ENCODE measurements around the gene KCND3.

The KCND3 gene

DNA sequence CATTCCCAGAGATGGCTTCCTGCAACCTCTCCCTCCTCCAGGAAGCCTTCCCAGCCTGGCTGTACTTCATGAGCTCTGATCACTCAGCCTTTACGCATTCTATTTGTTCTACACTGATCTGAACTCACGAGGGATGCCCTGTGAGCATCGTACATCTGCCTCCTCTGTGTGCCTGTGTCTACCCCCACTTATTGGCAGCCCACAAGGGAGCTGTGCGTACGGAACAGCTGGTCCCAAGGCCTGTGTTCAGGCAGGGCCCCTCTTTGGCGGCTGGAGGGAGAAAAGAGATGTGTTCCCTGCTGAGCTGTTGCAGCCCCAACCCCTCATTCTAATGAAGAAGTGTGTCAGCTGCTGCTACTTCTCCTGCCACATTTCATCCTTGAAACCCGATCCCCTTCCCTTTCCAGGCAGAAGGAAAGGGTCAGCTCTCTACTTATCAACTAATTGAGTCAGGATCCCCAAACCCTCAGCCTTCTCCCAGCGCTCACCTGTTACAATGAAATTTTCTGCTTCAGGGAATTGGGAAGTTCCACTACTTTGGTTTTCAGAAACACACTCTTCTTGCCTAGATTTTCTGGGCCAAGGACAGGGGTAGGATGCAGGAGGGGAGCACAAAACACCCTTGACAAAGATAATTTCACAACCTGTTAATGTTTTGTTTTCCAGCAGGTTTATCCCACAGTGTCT lies 253.5 kb downstream of the KCND3 start:
- TF ChIP-seq TAF1 (IDR thresholded peaks at IDR 0.05; ENCODE audit: borderline replicate concordance, insufficient read depth, low read length), result no peak

DNA sequence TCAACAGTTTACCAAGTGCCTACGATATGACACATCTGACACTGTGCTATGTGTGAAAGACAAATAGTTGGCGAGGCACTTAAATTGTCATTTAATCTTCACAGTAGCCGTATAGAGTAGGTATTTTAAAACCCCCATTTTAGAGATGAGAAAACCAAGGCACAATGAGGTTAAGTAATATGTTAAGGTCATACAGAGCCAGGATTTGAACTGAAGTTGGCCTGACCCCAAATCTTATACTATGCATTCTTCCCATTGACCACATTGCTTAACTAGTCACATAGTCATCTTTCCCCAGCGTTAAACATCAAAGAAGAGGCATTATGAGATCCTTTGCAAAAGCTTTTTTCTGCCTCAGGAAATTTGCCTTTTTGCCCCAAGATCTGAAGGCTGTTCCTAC lies 254.1 kb downstream of the KCND3 start:
- TF ChIP-seq SIN3A (IDR thresholded peaks at IDR 0.05; ENCODE audit: borderline replicate concordance, insufficient read depth, low read length), result no peak
- TF ChIP-seq, protein P1, sequence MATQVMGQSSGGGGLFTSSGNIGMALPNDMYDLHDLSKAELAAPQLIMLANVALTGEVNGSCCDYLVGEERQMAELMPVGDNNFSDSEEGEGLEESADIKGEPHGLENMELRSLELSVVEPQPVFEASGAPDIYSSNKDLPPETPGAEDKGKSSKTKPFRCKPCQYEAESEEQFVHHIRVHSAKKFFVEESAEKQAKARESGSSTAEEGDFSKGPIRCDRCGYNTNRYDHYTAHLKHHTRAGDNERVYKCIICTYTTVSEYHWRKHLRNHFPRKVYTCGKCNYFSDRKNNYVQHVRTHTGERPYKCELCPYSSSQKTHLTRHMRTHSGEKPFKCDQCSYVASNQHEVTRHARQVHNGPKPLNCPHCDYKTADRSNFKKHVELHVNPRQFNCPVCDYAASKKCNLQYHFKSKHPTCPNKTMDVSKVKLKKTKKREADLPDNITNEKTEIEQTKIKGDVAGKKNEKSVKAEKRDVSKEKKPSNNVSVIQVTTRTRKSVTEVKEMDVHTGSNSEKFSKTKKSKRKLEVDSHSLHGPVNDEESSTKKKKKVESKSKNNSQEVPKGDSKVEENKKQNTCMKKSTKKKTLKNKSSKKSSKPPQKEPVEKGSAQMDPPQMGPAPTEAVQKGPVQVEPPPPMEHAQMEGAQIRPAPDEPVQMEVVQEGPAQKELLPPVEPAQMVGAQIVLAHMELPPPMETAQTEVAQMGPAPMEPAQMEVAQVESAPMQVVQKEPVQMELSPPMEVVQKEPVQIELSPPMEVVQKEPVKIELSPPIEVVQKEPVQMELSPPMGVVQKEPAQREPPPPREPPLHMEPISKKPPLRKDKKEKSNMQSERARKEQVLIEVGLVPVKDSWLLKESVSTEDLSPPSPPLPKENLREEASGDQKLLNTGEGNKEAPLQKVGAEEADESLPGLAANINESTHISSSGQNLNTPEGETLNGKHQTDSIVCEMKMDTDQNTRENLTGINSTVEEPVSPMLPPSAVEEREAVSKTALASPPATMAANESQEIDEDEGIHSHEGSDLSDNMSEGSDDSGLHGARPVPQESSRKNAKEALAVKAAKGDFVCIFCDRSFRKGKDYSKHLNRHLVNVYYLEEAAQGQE (IDR thresholded peaks at IDR 0.05; ENCODE audit: insufficient read depth in 1 of 2, low read depth in 2 of 2, low read length in 2 of 2), result no peak
- TF ChIP-seq TAF1 (IDR thresholded peaks at IDR 0.05; ENCODE audit: borderline replicate concordance, insufficient read depth, low read length), result no peak
- no peak for TF ChIP-seq POLR2AphosphoS5 (IDR thresholded peaks at IDR 0.05; ENCODE audit: low read depth, low read length)
- TF ChIP-seq FOXP2 (optimal IDR thresholded peaks at IDR 0.05; ENCODE audit: borderline replicate concordance, extremely low read depth, extremely low read length, insufficient read depth), result no peak

DNA sequence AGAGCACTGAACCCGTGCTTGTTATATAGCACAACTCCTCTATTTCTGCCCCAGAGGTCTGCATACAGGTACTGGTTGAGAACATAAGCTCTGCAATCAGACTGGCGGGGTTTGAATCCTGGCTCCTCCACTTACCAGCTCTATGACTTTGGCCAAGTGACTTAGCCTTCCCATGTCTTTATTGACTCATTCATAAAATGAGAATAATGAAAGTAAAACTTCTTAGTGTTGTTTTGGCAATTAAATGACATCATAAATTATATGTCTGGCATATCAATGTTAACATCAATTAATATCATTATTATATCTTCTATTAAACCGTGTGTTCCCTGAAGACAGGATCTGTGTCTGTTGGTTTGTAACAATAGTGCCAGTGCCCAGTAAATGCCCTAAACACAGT lies 254.6 kb downstream of the KCND3 start:
- no peak for TF ChIP-seq POLR2AphosphoS5 (IDR thresholded peaks at IDR 0.05; ENCODE audit: low read depth, low read length)
- TF ChIP-seq, protein P1 (IDR thresholded peaks at IDR 0.05; ENCODE audit: insufficient read depth in 1 of 2, low read depth in 2 of 2, low read length in 2 of 2), result no peak

DNA sequence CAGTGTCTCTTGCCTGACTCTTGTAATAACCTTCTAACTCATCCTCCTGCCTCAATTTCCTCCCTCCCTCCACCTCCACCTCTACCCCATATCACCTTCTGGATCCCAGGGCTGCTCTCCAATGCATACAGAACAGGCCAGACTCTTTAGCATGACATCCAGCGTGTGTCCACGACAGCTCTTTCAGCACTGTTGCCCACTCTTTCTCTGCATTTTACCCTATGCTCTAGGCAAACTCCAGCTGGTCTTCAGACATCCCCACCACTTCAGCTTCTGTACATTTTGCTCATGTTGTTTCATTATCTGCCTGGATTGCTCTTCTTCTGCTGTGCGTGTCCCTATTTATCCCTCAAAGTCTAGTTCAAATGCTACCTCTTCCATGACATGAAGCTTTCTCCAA lies 255.0 kb downstream of the KCND3 start:
- TF ChIP-seq SIN3A (IDR thresholded peaks at IDR 0.05; ENCODE audit: borderline replicate concordance, insufficient read depth, low read length) (no peak), FOXP2 (optimal IDR thresholded peaks at IDR 0.05; ENCODE audit: borderline replicate concordance, extremely low read depth, extremely low read length, insufficient read depth) (no peak), POLR2AphosphoS5 (IDR thresholded peaks at IDR 0.05; ENCODE audit: low read depth, low read length) (no peak), TAF1 (IDR thresholded peaks at IDR 0.05; ENCODE audit: borderline replicate concordance, insufficient read depth, low read length) (no peak)
- TF ChIP-seq, protein P1 (IDR thresholded peaks at IDR 0.05; ENCODE audit: insufficient read depth in 1 of 2, low read depth in 2 of 2, low read length in 2 of 2), result no peak

DNA sequence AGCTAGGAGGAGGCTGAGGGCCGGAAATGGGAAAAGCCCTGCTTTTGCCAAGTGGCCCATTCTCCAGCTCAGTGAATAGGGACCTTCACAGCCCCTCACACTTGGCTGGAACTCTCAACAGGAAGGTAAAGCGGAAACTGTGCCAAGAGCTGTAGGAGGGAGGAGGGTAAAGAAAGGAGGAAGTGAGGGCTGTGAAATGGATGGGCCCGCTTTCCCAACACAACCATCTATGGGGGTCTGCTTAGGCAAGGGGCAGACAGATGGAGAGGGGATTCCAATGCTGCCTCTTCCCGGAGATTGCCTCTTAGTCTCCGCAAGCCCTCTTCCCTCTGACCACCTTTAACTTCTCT lies 255.5 kb downstream of the KCND3 start:
- TF ChIP-seq, protein P1 (IDR thresholded peaks at IDR 0.05; ENCODE audit: insufficient read depth in 1 of 2, low read depth in 2 of 2, low read length in 2 of 2), result no peak
- no peak for TF ChIP-seq POLR2AphosphoS5 (IDR thresholded peaks at IDR 0.05; ENCODE audit: low read depth, low read length)
- no peak for TF ChIP-seq SIN3A (IDR thresholded peaks at IDR 0.05; ENCODE audit: borderline replicate concordance, insufficient read depth, low read length)
- no peak for TF ChIP-seq FOXP2 (optimal IDR thresholded peaks at IDR 0.05; ENCODE audit: borderline replicate concordance, extremely low read depth, extremely low read length, insufficient read depth)
- TF ChIP-seq TAF1 (IDR thresholded peaks at IDR 0.05; ENCODE audit: borderline replicate concordance, insufficient read depth, low read length), result no peak

Measured in PFSK-1 (cell line).